GM19467 (cell line): ENCODE data around the gene SCAP.
"Not testable (repeated sequence)": the region's sequence is repeated elsewhere in the genome, so short reads cannot be mapped to it uniquely, and the experiment has no call there.

Experiments used
- ATAC-seq: cut with Tn5 transposase; IDR thresholded peaks from one replicate; pipeline ENCODE4 v1.9.1; 2021; ENCODE audit warnings: mild to moderate bottlenecking, moderate library complexity; ENCODE audit not compliant: unreplicated experiment

Gene SCAP

DNA sequence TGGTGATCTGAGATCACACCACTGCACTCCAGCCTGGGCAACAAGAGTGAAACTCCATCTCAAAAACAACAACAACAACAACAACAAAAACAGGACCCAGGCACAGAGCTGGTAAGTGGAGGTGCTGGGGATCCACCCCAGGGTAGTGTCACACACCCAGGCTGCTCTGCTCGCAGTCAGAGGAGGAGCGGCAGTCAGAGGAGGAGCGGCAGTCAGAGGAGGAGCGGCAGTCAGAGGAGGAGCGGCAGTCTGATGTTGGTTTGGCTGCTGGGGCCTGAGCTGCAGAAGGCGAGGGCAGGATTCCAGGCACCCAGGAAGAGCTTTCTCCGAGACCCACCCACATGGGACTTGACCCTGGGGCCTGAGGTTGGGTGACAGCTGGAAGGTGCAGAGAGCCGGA is 105.7 kb downstream of the SCAP start:
- not testable (repeated sequence) for ATAC-seq

DNA sequence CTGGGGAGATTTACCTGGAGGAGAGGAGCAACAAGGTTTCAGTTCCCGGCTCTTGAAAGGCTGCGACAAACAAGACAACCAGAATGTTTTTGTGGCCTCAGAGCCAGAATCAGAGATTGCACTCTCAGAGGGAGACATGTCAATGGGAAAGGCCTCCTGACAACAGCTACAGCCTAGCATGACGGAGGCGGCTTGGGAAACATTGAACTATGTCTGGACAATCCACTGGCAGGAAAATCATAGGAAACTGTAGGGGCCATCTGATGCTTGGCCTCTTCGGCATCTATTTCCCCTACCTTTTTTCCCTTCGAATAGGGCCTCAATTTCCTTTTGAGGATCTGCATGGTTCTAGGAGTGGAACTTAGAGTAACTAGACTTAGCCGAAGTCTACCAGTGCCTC is 108.1 kb downstream of the SCAP start:
- no peak for ATAC-seq

DNA sequence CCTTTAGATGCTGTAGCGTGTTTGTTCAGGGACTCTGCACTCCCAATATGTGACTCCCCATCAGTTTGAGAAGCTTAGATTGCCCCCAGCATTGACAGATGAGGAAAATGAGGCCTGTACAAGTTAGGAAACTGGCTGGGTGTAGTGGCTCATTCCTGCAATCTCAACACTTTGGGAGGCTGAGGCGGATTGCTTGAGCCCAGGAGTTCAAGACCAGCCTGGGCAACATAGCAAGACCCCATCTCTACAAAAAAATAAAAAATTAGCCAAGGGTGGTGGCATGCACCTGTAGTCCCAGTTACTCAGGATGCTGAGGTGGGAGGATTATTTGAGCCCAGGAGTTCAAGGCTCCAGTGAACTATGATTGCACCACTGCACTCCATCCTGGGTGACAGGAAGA is 108.9 kb downstream of the SCAP start:
- no peak for ATAC-seq

DNA sequence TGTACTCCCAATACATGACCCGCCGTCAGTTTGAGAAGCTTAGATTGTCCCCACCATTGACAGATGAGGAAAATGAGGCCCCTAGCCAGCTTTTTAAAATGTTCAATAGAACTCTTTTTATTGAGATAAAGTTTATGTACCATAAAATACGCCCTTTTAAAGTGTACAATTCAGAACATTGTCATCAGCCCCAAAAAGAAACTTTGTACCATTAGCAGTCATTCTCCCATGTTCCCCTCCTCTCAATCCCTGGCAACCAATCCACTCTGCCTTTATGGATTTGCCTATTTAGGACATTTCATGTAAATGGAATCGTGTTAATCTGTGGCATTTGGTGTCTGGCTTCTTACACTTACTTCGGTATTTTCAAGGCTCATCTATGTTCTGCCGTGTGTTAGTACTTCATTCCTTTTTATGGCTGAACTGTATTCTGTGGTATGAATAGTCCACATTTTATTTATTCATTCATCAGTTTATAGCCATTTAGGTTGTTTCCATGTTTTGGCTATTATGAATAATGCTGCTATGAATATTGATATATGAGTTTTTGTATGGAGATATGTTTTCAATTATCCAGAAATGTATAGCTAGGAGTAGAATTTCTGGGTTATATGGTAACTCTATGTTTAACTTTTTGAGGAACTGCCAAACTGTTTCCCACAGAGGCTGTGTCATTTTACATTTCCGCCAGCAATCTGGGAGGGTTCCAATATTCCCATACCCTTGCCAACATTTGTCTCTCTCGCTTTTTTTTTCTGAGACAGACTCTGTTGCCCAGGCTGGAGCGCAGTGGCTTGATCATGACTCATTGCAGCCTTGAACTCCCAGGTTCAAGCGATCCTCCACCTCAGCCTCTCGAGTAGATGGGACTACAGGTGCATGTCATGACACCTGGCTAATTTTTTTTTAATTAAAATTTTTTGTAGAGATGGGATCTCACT is 110.3 kb downstream of the SCAP start:
- ATAC-seq = no peak
